Neural cell (in vitro differentiated cells): Measurements from ENCODE around the gene TOR2A. TPM values are rescaled to one million over a fixed set of nuclear protein-coding genes. Genes with fewer than 3 reads are reported as not detected.
A peak's percentile ranks its signal among the peaks of the same experiment; 100 is the strongest.

Experiments used
- H2AFZ ChIP-seq: fragments of 200-600, 300-800 bp; sonication (generic), shearing (Covaris generic); 2 replicates; pipeline ENCODE4 v1.6.0; 2014; ENCODE audit warnings: low read depth, mild to moderate bottlenecking, antibody characterized with exemption, low read length, moderate library complexity
- H3F3A ChIP-seq: fragments of 200-600 bp; shearing (Covaris generic); 2 replicates; pipeline ENCODE4 v1.6.1; 2016; ENCODE audit warnings: mild to moderate bottlenecking, moderate library complexity, mixed read lengths, antibody characterized with exemption, low read length; ENCODE audit not compliant: insufficient read depth, poor library complexity, severe bottlenecking
- H3K27ac ChIP-seq: fragments of 200-600, 300-800 bp; sonication (generic), shearing (Covaris generic); 2 replicates; pipeline ENCODE4 v1.5.1; 2014; ENCODE audit warnings: mild to moderate bottlenecking, low read length, moderate library complexity
- H3K27me3 ChIP-seq: fragments of 300-800, 200-600 bp; sonication (generic), shearing (Covaris generic); 2 replicates; pipeline ENCODE4 v1.6.0; 2014; ENCODE audit warnings: mild to moderate bottlenecking, low read depth, low read length, moderate library complexity; ENCODE audit not compliant: insufficient read depth
- H3K36me3 ChIP-seq: fragments of 300-800, 200-600 bp; sonication (generic), shearing (Covaris generic); 2 replicates; pipeline ENCODE4 v1.5.1; 2014; ENCODE audit warnings: mild to moderate bottlenecking, antibody characterized with exemption, low read length, moderate library complexity; ENCODE audit not compliant: insufficient read depth
- H3K4me2 ChIP-seq: fragments of 300-800, 200-600 bp; sonication (generic), shearing (Covaris generic); 2 replicates; pipeline ENCODE4 v1.6.0; 2014; ENCODE audit warnings: mild to moderate bottlenecking, low read length
- H3K4me3 ChIP-seq: fragments of 300-800, 200-600 bp; sonication (generic), shearing (Covaris generic); 2 replicates; pipeline ENCODE4 v1.5.1; 2014; ENCODE audit warnings: mild to moderate bottlenecking, low read length, moderate library complexity
- H3K79me2 ChIP-seq: fragments of 200-600 bp; shearing (Covaris generic); replicated peaks from 2 replicates; pipeline ENCODE4 v1.6.0; 2014; ENCODE audit warnings: mild to moderate bottlenecking, low read length, moderate library complexity; ENCODE audit not compliant: insufficient read depth
- H3K9ac ChIP-seq: fragments of 300-800, 200-600 bp; sonication (generic), shearing (Covaris generic); 2 replicates; pipeline ENCODE4 v1.6.1; 2016; ENCODE audit warnings: mild to moderate bottlenecking, low read length, mixed read lengths
- H3K9me2 ChIP-seq: fragments of 200-600 bp; shearing (Covaris generic); 2 replicates; pipeline ENCODE4 v1.6.1; 2016; ENCODE audit warnings: mild to moderate bottlenecking, low read length, mixed read lengths; ENCODE audit not compliant: insufficient read depth
- H3K9me3 ChIP-seq: fragments of 200-600, 300-800 bp; sonication (generic), shearing (Covaris generic); 2 replicates; pipeline ENCODE4 v1.6.1; 2016; ENCODE audit warnings: mild to moderate bottlenecking, mixed run types, low read length, moderate library complexity, mixed read lengths
- H4K20me1 ChIP-seq: fragments of 200-600 bp; shearing (Covaris generic); 2 replicates; pipeline ENCODE4 v1.6.1; 2016; ENCODE audit warnings: mild to moderate bottlenecking, mixed run types; ENCODE audit not compliant: insufficient read depth
- EP300 ChIP-seq: fragments of 450-650 bp; conservative IDR thresholded peaks from 2 replicates; pipeline ENCODE4 v1.6.1; 2014; ENCODE audit warnings: antibody characterized with exemption, mild to moderate bottlenecking, moderate library complexity; ENCODE audit not compliant: poor library complexity, severe bottlenecking
- MXI1 ChIP-seq: fragments of 450-650 bp; conservative IDR thresholded peaks from 2 replicates; pipeline ENCODE4 v1.6.1; 2014; ENCODE audit warnings: antibody characterized with exemption, mild to moderate bottlenecking; ENCODE audit not compliant: poor library complexity, severe bottlenecking
- POLR2AphosphoS5 ChIP-seq: IDR thresholded peaks from 2 replicates; pipeline ENCODE4 v1.6.1; 2012
- SMC3 ChIP-seq: fragments of 450-650 bp; conservative IDR thresholded peaks from 2 replicates; pipeline ENCODE4 v1.6.1; 2014; ENCODE audit warnings: antibody characterized with exemption, mild to moderate bottlenecking, moderate library complexity; ENCODE audit not compliant: poor library complexity
- TAF1 ChIP-seq: IDR thresholded peaks from 2 replicates; pipeline ENCODE4 v1.6.1; 2012; ENCODE audit warnings: low read depth
- polyA plus RNA-seq: library from polyadenylated mRNA; depleted of rRNA; stranded (reverse); fragments of >200 nt; gene quantifications from 2 replicates; pipeline ENCODE4 v1.2.3, GENCODE V29; 2014
- TF ChIP-seq, protein P1 (sequence below): fragments of 450-650 bp; IDR thresholded peaks from 2 replicates; pipeline ENCODE4 v1.5.1; 2014; ENCODE audit warnings: antibody characterized with exemption, mild to moderate bottlenecking, moderate library complexity; ENCODE audit not compliant: poor library complexity, severe bottlenecking
- TF ChIP-seq, protein P2 (sequence below): IDR thresholded peaks from 2 replicates; pipeline ENCODE4 v1.6.1; 2012; ENCODE audit warnings: borderline replicate concordance

TOR2A gene
- polyA plus RNA-seq, 1 donor from 2014 or later, result 59.7 TPM

DNA sequence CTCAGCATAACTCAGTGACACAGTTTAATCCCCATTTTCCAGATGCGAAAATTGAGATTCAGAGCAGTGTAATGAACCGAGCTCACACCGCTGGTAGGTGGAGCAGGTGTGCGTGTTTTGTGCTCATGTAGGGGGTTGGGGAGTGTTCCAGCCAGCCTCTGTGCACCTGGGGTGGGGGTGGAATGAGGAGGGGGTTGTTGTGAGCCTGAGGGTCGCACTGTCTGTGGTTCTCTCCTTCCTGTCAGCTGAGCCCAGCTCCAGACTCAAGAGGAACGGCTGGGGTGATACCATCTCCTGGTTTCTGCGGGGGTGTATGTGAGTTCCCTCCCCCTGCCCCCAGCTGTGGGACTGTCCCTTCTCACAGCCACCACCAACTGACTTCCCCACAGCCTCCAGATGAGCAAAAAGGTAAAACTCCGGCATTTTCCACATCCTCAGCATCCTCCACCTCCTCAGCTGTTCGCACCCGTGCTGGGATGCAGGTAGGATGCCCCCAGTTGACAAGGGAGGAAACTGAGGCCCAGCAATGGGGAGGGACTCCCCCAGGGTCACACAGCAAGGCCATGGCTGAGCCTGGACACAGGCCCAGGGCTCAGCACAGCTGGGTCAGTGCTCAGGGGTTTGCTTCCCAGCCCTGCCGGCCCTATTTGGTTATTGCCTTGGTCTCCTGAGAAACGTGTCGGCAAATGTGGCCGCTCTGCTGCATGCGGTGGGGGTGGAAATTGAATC lies 41.3 kb upstream of the TOR2A start:
- Histone ChIP-seq H3K36me3 (no peaks in the 10 kb centered on the region), H3F3A (no peaks in the 10 kb centered on the region), H3K4me3 (no peak overlapping the region), H2AFZ (no peak overlapping the region), H3K79me2 (no peaks in the 10 kb centered on the region), H3K9ac (peak overlapping the region; percentile 31), H3K27me3 (no peaks in the 10 kb centered on the region), H3K9me3 (no peaks in the 10 kb centered on the region), H3K4me2 (no peak overlapping the region), H3K27ac (no peak overlapping the region), H3K9me2 (no peaks in the 10 kb centered on the region), H4K20me1 (no peaks in the 10 kb centered on the region)
- no peak for TF ChIP-seq SMC3
- TF ChIP-seq MXI1, result no peak
- TF ChIP-seq, protein P1, sequence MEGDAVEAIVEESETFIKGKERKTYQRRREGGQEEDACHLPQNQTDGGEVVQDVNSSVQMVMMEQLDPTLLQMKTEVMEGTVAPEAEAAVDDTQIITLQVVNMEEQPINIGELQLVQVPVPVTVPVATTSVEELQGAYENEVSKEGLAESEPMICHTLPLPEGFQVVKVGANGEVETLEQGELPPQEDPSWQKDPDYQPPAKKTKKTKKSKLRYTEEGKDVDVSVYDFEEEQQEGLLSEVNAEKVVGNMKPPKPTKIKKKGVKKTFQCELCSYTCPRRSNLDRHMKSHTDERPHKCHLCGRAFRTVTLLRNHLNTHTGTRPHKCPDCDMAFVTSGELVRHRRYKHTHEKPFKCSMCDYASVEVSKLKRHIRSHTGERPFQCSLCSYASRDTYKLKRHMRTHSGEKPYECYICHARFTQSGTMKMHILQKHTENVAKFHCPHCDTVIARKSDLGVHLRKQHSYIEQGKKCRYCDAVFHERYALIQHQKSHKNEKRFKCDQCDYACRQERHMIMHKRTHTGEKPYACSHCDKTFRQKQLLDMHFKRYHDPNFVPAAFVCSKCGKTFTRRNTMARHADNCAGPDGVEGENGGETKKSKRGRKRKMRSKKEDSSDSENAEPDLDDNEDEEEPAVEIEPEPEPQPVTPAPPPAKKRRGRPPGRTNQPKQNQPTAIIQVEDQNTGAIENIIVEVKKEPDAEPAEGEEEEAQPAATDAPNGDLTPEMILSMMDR, result no peak
- no peak for TF ChIP-seq EP300
- TF ChIP-seq, protein P2, sequence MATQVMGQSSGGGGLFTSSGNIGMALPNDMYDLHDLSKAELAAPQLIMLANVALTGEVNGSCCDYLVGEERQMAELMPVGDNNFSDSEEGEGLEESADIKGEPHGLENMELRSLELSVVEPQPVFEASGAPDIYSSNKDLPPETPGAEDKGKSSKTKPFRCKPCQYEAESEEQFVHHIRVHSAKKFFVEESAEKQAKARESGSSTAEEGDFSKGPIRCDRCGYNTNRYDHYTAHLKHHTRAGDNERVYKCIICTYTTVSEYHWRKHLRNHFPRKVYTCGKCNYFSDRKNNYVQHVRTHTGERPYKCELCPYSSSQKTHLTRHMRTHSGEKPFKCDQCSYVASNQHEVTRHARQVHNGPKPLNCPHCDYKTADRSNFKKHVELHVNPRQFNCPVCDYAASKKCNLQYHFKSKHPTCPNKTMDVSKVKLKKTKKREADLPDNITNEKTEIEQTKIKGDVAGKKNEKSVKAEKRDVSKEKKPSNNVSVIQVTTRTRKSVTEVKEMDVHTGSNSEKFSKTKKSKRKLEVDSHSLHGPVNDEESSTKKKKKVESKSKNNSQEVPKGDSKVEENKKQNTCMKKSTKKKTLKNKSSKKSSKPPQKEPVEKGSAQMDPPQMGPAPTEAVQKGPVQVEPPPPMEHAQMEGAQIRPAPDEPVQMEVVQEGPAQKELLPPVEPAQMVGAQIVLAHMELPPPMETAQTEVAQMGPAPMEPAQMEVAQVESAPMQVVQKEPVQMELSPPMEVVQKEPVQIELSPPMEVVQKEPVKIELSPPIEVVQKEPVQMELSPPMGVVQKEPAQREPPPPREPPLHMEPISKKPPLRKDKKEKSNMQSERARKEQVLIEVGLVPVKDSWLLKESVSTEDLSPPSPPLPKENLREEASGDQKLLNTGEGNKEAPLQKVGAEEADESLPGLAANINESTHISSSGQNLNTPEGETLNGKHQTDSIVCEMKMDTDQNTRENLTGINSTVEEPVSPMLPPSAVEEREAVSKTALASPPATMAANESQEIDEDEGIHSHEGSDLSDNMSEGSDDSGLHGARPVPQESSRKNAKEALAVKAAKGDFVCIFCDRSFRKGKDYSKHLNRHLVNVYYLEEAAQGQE, result no peak
- TF ChIP-seq TAF1, result no peak
- no peak for TF ChIP-seq POLR2AphosphoS5

DNA sequence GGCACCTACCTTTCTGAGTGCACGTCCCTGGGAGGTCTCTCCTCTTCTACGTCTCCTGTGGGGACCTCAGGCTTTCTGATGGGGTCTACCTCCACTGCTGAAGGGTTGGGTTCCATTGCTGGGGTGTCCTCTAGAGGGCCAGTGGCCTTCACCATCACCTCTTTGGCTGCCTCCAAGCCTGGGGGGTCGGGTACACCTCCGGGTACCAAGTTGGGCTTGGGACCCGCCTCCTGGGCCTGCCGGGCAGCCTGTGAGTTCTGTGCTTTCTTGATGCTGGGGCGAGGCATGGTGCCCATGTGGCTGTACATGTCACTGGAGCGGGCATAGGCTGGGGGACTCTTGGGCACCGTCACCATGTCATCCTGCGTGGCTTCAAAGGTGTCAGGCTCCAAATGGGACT lies 38.9 kb upstream of the TOR2A start:
- no peaks in the 10 kb centered on the region for H3K9me2 ChIP-seq
- no peaks in the 10 kb centered on the region for H3K27me3 ChIP-seq
- H2AFZ ChIP-seq, result no peak overlapping the region
- H3K9me3 ChIP-seq, result no peaks in the 10 kb centered on the region
- no peaks in the 10 kb centered on the region for H4K20me1 ChIP-seq
- no peaks in the 10 kb centered on the region for H3K79me2 ChIP-seq
- H3K4me2 ChIP-seq, result no peak overlapping the region
- H3K4me3 ChIP-seq, result no peak overlapping the region
- H3K27ac ChIP-seq, result no peak overlapping the region
- TF ChIP-seq SMC3, result no peak
- H3K9ac ChIP-seq, result no peak overlapping the region
- H3K36me3 ChIP-seq, result no peaks in the 10 kb centered on the region
- no peaks in the 10 kb centered on the region for H3F3A ChIP-seq

DNA sequence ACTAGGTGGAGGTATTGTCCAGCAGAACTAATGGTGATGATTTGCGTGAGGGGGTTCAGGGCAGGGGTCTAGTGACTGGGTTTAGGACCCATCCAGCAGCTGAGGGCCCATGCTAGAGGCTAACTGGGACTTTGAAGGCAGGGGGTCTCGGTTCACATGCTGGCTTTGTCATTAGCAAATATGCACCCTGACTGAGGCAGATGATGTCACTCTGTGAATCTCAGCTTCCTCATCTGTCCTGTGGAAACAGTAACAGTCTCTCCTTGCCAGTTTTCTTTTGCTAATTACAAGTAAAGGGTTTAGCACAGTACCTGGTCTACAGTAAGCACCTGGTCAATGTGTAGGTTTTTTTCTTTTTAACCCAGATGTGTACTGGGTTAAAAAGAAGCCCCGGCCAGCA lies 38.2 kb upstream of the TOR2A start:
- no peaks in the 10 kb centered on the region for H3K9me2 ChIP-seq
- no peaks in the 10 kb centered on the region for H4K20me1 ChIP-seq
- H3K36me3 ChIP-seq, result no peaks in the 10 kb centered on the region
- no peak overlapping the region for H3K4me3 ChIP-seq
- no peak overlapping the region for H3K4me2 ChIP-seq
- H2AFZ ChIP-seq, result no peak overlapping the region
- H3K27ac ChIP-seq, result no peak overlapping the region
- no peak overlapping the region for H3K9ac ChIP-seq
- no peak for TF ChIP-seq TAF1
- no peak for TF ChIP-seq POLR2AphosphoS5
- no peaks in the 10 kb centered on the region for H3K79me2 ChIP-seq
- H3K27me3 ChIP-seq, result no peaks in the 10 kb centered on the region
- no peaks in the 10 kb centered on the region for H3F3A ChIP-seq
- no peaks in the 10 kb centered on the region for H3K9me3 ChIP-seq
